Measurements from ENCODE around the gene KDM3A. TPM values are rescaled to one million over a fixed set of nuclear protein-coding genes. Genes with fewer than 3 reads are reported as not detected.
A peak's percentile ranks its signal among the peaks of the same experiment; 100 is the strongest.

KDM3A gene
- polyA plus RNA-seq, 1 of the 3 experiments (the other 2 are of a cell fraction): 13.7 TPM

DNA sequence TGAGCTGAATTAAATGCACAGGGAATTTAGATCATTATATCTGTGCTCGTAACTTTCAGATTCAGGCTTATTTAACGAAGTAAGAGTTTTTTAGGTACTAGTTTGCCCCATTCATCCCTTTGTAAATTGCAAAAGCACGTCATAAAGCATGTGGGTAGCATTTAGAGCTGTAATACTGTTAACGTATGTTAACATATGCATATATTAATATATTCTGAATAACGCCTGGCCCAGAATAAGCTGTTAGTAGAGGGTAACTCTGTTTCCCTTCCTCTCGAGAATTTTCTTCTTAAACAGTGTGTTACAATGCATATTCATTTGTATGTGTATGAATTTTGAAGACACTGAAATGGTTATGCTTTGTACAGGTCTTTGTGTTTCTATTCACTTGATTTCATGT lies 30.5 kb downstream of the KDM3A start (continued):
- TF ChIP-seq TAF1 (IDR thresholded peaks at IDR 0.05; ENCODE audit: borderline replicate concordance, low read depth, low read length) (no peak), RCOR1 (IDR thresholded peaks at IDR 0.05; ENCODE audit: low read length) (no peak)

DNA sequence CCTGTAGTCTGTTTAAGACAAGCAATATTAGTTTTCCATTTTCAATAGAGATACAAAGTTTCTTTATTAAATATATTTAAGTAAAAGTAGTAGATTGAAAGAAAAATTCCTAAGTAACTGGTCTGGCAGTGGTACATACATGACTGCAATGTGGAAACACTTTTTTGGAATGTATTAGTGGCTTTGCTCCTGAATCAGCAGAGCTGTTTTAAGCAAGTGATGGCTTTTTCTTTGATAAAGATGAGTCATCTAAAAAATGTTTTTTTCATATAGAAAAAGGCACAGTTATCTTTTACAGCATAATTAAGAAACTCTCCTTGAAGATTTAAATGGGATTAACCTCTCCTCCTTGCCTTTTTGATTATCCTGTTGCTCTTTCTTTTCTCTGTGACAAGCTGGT lies 34.9 kb downstream of the KDM3A start:
- Histone ChIP-seq H3K27ac (ENCODE audit: low read depth in 2 of 2, low read length in 1 of 2) (peak overlapping the region in 1 of 2 experiments; percentile 47; a peak in 1 of 4 replicates), H3K9me2 (no peaks in the 10 kb centered on the region), H3K4me3 (ENCODE audit: low read depth in 2 of 2, low read length in 1 of 2) (no peak overlapping the region), H3K36me3 (replicated peaks in 1 of 2; ENCODE audit: control insufficient read depth in 1 of 2, insufficient read depth in 2 of 2, low read length in 1 of 2) (peaks cover 69 to 80% of the 10 kb centered on the region in 2 experiments), H4K20me1 (ENCODE audit: insufficient read depth) (peaks cover 22% of the 10 kb centered on the region), H3K4me1 (ENCODE audit: control insufficient read depth in 1 of 2, insufficient read depth in 2 of 2, low read depth in 1 of 2, low read length in 1 of 2) (peaks cover 0 to 16% of the 10 kb centered on the region in 2 experiments; a peak in 2 of 4 replicates), H3K9ac (no peak overlapping the region), H3K4me2 (no peak overlapping the region), H3K9me3 (no peaks in the 10 kb centered on the region), H3K79me2 (ENCODE audit: insufficient read depth) (peaks cover 15% of the 10 kb centered on the region), H3F3A (replicated peaks; ENCODE audit: insufficient read depth) (peaks cover 23% of the 10 kb centered on the region), H2AFZ (ENCODE audit: low read depth) (no peak overlapping the region), H3K27me3 (ENCODE audit: insufficient read depth) (no peaks in the 10 kb centered on the region)
- DNase-seq: no peak
- POLR2A ChIA-PET: interaction anchor here (0.6 kb wide), 1 partner anchor 368 kb away, joined by 5 read pairs; no protein-coding TSS in a partner anchor
- CTCF ChIA-PET: interaction anchor here (1.4 kb wide), 1 partner anchor 289 kb away, joined by 5 read pairs; no protein-coding TSS in a partner anchor
- no peak for TF ChIP-seq SIN3A (IDR thresholded peaks at IDR 0.05; ENCODE audit: borderline replicate concordance, low read depth, low read length)
- no peak for TF ChIP-seq ELF1 (IDR thresholded peaks at IDR 0.05)
- no peak for TF ChIP-seq NRF1 (IDR thresholded peaks at IDR 0.05; ENCODE audit: low read depth, low read length)
- no peak for TF ChIP-seq SMC3 (IDR thresholded peaks at IDR 0.05; ENCODE audit: low read depth, low read length)
- peak; percentile 34; the same call in 1 of the 2 replicates for TF ChIP-seq FOSL2 (IDR thresholded peaks at IDR 0.05; ENCODE audit: borderline replicate concordance, low read depth)

DNA sequence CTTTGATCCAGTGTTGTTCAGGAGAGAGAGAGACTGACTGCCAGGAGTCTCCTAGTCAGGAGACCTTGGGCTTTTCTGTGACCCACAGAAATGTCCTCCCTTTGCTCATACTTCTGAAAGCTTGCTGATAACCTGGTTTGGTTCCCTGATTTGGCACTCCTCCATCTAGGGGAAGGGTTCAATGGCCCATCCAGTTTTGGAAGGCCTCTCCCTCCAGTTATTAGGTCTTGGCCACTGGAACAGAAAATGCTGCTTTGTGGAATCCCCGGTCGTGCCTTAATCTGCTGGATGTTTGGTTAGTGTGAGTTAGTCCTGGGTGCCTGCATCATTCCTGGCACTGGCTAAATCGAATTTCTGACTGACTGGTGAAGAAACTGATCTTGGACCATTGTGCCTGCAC lies 35.7 kb downstream of the KDM3A start:
- H3K27ac ChIP-seq (ENCODE audit: low read depth in 2 of 2, low read length in 1 of 2): no peak overlapping the region
- no peak for DNase-seq
- H3F3A ChIP-seq (replicated peaks; ENCODE audit: insufficient read depth): peaks cover 23% of the 10 kb centered on the region
- H3K27me3 ChIP-seq (ENCODE audit: insufficient read depth): no peaks in the 10 kb centered on the region
- H3K9ac ChIP-seq: no peak overlapping the region
- WGBS (ENCODE audit: low lambda C conversion rate): 100% methylated on average over 2 of the region's 3 CpGs
- no peaks in the 10 kb centered on the region for H3K9me3 ChIP-seq
- H3K4me3 ChIP-seq (ENCODE audit: low read depth in 2 of 2, low read length in 1 of 2): no peak overlapping the region
- no peak overlapping the region for H2AFZ ChIP-seq (ENCODE audit: low read depth)
- no peaks in the 10 kb centered on the region for H3K9me2 ChIP-seq
- peaks cover 22% of the 10 kb centered on the region for H4K20me1 ChIP-seq (ENCODE audit: insufficient read depth)
- H3K36me3 ChIP-seq (replicated peaks in 1 of 2; ENCODE audit: control insufficient read depth in 1 of 2, insufficient read depth in 2 of 2, low read length in 1 of 2): peaks cover 72 to 81% of the 10 kb centered on the region in 2 experiments
- CTCF ChIA-PET: no interaction called here
- peaks cover 10% of the 10 kb centered on the region for H3K79me2 ChIP-seq (ENCODE audit: insufficient read depth)
- H3K4me1 ChIP-seq (ENCODE audit: control insufficient read depth in 1 of 2, insufficient read depth in 2 of 2, low read depth in 1 of 2, low read length in 1 of 2): peaks cover 0 to 16% of the 10 kb centered on the region in 2 experiments; a peak in 2 of 4 replicates
- H3K4me2 ChIP-seq: no peak overlapping the region
- TF ChIP-seq RXRA (IDR thresholded peaks at IDR 0.05; ENCODE audit: borderline replicate concordance, low read depth) (no peak), MXI1 (IDR thresholded peaks at IDR 0.05; ENCODE audit: low read depth, low read length) (no peak), NFIC (IDR thresholded peaks at IDR 0.05; ENCODE audit: borderline replicate concordance) (no peak), CHD2 (IDR thresholded peaks at IDR 0.05; ENCODE audit: low read length, partially characterized antibody) (no peak)
- TF ChIP-seq, protein P1, sequence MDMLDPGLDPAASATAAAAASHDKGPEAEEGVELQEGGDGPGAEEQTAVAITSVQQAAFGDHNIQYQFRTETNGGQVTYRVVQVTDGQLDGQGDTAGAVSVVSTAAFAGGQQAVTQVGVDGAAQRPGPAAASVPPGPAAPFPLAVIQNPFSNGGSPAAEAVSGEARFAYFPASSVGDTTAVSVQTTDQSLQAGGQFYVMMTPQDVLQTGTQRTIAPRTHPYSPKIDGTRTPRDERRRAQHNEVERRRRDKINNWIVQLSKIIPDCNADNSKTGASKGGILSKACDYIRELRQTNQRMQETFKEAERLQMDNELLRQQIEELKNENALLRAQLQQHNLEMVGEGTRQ (IDR thresholded peaks at IDR 0.05; ENCODE audit: borderline replicate concordance, low read depth, low read length): no peak
- TF ChIP-seq, protein P2, sequence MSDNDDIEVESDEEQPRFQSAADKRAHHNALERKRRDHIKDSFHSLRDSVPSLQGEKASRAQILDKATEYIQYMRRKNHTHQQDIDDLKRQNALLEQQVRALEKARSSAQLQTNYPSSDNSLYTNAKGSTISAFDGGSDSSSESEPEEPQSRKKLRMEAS (IDR thresholded peaks at IDR 0.05; ENCODE audit: low read depth): no peak
- POLR2A ChIA-PET: no interaction called here
